Kasumi-1 (cell line): ENCODE measurements around the gene SBK2.
"Not testable (repeated sequence)": the region's sequence is repeated elsewhere in the genome, so short reads cannot be mapped to it uniquely, and the experiment has no call there.

Experiments used
- DNase-seq, 2 experiments: peaks; one replicate each; lab custom pipeline; 2025; lab: John Stamatoyannopoulos, UW

SBK2 gene, protein sequence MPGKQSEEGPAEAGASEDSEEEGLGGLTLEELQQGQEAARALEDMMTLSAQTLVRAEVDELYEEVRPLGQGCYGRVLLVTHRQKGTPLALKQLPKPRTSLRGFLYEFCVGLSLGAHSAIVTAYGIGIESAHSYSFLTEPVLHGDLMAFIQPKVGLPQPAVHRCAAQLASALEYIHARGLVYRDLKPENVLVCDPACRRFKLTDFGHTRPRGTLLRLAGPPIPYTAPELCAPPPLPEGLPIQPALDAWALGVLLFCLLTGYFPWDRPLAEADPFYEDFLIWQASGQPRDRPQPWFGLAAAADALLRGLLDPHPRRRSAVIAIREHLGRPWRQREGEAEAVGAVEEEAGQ

DNA sequence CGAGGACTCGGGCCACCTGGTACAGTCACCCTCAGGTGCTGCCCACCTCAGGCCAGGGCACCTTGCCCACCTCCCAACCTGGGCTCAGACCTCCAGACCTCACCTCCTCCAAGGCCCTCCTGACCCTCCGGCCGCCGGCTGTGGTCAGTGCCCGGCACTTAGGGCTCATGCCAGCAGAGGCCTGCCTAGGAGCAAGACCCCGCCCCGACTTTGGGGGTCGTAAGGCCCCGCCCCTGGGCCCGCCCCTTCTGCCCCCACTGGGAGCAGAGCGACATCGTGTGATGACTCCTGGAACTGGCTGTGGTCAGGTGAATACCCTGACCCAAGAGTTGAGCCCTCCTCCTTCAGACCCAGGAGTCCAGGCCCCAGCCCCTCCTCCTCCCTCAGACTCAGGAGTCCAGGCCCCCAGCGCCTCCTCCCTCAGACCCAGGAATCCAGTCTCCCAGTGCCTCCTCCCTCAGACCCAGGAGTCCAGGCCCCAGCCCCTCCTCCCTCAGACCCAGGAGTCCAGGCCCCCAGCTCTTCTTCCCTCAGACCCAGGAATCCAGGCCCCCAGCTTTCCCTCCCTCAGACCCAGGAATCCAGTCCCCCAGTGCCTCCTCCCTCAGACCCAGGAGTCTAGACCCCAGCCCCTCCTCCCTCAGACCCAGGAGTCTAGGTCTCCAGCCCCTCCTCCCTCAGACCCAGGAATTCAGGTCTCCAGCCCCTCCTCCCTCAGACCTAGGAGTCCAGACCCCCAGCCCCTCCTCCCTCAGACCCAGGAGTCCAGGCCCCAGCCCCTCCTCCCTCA, at the start of gene SBK2:
Gene SBK2 (minus strand): TSS at position 183 of the 790 bp plus-strand sequence. CDS start 839 bp downstream, outside the sequence.
- no peak for DNase-seq

DNA sequence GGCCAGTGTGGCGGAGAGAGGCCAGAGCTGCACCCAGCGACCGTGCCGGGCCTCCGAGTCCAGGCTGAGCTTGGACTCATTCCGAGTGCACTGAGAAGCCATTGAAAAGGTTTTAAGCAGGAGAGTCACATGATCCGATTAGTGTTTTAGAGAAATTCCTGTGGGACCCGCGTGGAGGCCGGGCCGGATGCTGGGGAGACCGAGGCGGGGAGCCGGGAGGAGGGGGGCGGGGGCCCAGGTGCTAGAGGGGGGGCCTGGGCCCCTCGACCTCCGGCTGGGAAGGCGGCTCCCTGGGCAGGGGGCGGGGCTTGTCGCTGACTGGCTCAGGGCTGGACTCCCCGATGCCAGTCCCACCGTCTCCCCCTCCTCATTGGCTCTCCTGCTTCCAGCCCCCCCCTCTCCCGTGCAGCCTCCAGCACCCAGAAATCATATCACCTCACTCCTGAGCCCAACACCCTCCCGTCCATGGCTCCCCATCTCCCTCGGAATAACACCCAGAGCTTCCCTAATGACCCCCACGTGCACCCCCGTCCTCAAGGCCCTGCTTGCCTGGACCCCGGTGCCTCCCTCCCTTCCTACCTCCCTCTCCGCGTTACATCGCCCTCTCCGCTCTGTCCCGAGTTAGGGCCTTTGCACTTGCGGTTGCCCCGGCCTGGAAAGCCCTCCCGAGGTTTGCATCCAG, 48.9 kb upstream of the SBK2 start:
- DNase-seq = no peak

DNA sequence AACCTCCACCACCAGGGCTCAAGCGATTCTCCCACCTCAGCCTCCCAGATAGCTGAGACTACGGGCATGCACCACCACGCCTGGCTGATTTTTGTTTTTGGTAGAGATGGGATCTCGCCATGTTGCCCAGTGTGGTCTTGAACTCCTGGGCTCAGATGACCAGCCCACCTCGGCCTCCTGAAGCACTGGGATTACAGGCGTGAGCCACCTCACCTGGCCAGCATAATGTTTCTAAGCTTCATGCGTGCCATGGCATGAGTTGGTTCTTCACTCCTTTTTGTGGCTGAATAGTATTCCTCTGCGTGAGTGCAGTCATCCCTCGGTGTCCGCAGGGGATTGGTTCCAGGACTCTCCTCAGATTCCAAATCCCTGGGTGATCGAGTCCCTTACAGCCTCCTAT, 47.9 kb upstream of the SBK2 start:
- no peak for DNase-seq

DNA sequence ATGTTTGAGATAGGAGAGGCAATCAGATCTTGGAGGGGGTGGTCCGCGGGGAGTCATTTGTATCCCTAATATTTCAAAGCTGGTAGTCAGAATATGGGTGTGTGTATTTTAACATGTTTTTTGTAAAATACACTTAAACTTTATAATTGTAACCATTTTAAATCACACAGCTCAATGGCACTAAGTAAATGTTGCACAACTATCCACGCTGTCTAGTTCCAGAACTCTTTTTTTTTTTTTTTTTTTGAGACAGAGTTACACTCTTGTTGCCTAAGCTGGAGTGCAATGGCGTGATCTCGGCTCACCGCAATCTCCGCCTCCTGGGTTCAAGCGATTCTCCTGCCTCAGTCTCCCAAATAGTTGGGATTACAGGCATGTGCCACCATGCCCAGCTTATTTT, 47.0 kb upstream of the SBK2 start:
- not testable (repeated sequence) for DNase-seq

DNA sequence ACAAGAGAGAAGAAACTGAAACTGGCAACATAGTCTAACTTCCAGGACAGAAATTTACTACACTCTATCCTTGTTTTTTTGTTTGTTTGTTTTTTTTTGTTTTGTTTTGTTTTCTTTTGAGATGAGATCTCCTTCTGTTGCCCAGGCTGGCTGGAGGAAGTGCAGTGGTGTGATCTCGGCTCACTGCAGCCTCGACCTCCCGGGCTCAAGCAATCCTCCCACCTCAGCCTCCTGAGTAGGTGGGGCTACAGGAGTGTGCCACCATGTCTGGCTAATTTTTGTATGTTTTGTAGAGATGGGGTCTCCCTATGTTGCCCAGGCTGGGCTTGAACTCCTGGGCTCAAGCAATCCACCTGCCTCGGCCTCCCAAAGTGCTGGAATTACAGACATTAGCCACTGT, 45.4 kb upstream of the SBK2 start:
- not testable (repeated sequence) for DNase-seq

DNA sequence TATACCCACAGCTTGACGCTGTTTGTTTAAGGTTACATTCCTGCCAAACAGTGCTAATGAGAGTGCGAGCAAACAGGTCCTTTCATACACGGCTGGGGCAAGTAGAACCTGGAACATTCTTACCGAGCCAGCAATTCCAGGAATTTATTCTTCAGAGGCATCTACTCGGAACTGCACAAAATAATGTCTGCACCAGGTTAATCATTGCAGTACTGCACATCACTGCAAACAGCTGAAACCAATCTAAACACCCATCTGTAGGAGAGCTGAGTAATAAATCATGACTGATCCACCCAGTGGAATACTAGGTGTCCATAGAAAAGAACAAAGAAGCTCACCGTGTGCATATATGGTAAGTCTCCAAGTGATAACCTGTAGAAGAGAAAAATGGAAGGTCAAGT, 44.9 kb upstream of the SBK2 start:
- DNase-seq = no peak

DNA sequence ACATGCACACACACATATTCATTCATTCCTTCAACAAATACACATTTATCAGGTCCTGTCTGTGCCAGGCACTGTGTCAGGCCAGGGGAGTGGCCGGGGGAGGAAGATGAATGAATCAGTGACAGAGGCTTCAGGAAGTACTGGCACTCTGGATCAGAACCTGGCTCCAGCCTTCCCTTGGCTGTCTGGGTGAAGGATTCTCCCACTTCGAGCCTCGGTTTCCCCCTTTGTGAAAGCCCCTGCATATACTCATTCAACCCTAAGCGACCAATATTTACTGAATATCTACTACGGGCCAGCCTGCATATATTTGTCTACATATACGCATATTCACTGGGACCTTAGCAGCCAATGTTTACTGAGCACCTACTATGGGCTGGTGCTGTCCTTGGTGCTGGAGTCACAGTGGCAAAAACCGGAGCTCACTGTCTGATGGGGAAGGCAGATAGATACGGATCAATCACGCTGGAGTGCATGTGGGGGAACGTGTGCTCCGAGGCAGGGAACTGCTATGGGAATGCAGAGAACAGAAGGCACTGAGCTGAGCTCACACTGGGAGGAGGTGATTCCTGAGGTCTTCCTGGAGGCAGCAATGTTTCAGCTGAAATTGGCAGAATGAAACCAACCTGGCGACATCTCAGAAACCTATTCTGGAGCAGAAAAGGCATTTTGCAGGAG, 44.4 kb upstream of the SBK2 start:
- DNase-seq = no peak

DNA sequence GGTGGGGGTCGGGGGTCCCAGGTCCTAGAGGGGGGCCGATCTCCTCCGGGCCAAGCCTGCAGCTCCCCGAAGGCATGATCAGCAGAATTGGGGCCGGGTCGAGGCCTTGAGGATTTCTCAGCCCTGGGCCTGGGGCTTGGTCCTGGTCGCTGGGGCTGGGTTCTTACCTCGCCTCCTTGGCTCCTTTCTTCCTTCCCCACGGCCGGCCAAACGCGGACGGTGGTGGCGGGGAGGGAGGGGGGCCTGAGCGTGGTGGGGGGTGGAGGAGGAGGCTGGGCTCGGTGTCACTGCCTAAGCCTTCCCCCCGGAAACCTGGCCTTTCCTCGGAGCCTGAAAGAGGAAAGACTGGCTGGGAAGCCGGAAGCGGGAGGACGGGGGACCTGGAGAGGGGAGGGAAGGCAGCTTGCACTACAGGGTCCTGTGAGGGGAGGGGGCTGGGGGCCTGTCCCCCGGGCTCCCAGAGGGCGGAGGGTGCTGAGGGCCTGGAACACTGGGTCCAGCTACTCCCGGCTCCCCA, 43.8 kb upstream of the SBK2 start, which contains the start of gene ZNF579:
Gene ZNF579 (minus strand): TSS at position 221 of the 517 bp plus-strand sequence. CDS start 1,209 bp downstream, outside the sequence.
- peak; percentile 81 to 86 for DNase-seq

DNA sequence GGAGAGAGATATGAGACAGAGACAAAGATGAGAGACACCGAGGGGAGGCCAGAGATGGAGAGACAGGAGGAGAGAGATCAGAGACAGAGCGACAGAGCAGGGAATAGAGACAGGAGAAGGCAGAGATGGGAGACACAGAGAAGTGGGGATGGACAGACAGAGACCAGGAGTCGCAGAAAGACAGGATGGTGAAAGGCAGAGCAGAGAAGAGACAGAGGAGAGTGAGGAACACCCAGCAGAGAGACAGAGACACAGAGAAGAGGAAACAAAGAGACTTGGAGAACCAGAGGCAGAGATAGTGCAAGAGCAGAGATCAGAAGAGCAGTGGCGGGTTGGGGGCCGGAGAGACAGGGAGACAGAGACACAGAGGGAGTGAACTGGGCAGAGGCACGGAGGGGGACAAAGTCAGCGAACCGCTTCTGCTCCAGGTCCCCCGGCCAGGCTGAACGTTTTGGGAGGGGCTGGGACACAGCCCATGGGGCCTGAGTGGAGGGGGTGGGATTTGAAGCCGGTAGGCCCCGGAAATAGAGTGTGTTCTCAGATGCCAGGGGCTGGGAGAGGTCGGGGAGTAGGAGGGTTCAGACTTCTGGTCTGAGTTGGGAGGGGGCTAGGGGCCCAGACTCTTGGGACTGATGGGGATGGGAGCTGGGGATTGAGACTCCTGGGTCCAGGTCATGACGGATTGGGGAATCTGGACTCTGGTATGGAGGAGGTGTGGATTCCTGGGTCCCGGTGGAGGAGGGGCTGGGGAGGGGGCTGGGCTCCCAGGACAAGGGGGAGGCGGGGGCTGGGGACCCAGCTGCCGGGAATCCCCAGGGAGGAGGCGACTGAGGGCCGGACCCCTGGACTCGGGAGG, 43.1 kb upstream of the SBK2 start:
- peak; percentile 33 to 41 for DNase-seq

DNA sequence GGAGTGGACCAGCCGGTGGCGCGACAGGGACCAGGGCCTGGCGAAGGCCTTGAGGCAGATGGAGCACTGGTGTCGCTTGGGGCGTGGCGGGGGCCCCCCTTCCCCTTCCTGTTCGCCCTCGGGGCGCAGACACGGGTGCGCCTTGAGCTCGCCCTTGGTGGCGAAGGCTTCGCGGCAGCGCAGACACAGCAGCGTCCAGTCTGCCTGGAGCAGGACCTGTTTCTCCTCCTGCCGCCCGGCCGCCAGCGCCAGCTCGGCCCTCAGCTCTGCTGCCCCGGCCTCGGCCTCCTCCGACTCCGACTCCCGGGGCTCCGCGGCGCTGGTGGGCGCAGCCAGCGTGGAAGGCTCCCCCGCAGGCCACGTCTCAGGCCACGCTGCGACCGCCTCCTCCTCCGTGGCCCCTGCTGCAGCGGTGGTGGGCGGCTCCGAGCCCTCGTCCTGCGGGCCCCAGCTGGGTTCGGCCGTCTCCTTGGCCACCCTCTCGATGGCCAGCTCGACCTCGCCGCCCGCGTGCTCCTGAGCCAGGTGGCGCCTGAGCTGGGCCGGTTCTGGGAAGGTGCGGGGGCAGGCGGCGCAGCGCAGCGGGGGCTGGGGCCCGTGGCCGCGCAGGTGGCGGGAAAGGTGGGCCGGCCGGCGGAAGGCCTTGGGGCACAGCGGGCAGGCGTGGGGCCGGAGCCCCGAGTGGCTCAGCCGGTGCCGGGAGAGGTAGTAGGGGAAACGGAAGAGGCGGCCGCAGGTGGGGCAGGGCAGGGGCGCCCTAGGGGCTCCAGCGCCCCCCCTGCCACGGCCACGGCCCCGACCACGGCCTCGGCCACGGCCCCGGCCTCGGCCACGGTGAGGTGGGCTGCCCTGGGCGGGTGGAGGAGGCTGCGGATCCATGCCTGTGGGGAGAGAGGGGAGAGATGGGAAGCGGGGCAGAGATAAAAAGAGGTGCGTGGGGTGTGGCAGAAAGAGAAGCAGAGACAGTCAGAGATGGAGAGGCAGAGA, 42.1 kb upstream of the SBK2 start:
- DNase-seq = no peak

DNA sequence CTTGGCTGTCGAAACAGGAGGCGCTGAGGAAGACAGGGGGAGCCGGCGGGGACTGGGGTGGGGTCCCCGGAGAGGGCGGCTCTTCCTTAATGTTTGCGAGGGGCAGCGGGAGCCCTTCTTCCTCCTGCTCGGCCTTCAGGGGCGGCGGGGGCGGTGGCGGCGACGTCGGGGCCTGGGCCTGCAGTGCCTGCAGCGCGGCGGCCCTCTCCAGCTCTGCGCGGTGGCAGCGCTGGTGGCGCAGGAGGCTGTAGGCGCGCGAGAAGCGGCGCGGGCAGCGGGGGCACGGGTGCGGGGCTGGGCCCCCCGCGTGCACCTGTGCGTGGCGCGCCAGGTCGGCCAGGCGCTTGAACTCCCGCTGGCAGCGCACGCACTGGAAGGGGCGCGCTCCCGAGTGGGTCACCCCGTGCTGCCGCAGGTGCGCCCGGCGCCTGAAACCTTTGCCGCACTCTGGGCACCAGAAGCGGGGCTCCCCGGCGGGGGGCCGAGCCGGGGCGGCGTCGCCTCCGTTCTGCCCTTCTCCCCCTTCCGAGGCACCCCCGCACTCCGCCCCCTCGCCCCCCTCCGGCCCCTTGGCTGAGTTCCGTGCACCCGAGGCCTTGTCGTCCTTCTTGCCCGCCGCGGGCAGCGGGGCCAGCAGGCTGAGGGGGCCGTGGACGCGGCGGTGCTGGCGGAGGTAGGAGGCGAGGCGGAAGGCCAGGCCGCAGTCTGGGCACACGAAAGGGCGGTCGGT, 41.3 kb upstream of the SBK2 start:
- no peak for DNase-seq

DNA sequence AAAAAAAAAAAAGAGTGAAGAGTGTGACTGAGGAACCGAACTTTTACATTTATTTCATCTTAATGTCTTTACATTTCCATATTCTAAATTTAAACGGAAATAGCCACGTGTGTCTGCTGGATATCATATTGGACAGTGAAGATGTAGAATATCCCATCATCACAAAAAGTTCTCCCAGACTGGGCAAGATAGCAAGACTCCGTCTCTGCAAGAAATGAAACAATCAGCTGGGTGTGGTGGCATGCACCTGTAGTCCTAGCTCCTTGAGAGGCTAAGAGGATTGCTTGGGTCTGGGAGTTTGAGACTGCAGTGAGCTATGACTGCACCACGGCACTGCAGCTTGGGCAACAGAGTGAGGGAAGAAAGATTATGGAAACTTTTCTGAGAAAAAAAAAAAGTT, 39.8 kb upstream of the SBK2 start:
- DNase-seq = no peak

DNA sequence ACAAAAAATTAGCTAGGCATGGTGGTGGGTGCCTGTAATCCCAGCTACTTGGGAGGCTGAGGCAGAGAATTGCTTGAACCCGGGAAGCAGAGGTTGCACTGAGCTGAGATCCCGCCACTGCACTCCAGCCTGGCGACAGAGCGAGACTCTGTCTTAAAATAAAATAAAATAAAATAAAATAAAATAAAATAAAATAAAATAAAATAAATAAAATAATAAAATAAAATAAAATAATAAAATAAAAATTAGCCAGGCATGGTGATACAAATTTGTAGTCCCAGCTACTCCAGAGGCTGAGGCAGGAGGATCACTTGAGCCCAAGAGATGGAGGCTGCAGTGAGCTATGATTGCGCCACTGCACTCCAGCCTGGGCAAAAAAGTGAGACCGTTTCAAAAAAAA, 37.0 kb upstream of the SBK2 start:
- DNase-seq = not testable (repeated sequence)

DNA sequence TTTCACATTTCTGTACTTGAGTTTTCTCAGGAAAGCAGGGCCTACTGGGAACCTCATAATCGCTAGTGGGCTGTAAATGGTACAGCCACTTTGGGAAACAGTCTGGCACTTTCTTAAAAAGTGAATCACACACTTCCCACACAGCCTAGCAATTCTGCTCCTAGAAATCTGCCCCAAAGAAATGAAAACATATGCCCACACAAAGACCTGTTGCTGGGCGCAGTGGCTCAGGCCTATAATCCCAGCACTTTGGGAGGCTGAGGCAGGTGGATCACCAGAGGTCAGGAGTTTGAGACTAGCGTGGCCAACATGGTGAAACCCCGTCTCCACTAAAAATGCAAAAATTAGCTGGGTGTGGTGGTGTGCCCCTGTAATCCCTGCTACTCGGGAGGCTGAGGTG, 32.5 kb upstream of the SBK2 start:
- DNase-seq = not testable (repeated sequence)

DNA sequence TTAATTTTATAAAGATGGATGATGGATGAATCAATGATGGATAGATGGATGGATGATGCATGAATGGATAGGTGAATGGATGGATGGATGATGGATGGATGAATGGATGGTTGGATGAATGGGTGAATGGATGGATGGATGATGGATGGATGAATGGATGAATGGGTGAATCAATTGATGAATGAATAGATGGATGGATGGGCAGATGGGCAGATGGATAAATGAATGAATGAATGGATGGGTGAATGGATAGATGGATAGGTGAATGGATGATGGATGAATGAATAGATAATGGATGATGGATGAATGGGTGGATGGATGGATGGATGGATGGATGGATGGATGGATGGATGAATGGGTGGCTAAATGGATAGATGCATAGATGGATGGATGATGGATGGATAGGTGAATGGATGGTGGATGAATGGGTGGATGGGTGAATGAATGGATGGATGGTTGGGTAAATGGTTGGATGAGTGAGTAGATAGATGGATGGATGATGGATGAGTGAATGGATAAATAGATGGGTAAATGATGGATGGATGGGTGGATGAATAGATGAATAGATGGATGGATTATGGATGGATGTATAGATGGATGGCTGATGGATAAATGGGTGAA, 30.9 kb upstream of the SBK2 start:
- no peak for DNase-seq

DNA sequence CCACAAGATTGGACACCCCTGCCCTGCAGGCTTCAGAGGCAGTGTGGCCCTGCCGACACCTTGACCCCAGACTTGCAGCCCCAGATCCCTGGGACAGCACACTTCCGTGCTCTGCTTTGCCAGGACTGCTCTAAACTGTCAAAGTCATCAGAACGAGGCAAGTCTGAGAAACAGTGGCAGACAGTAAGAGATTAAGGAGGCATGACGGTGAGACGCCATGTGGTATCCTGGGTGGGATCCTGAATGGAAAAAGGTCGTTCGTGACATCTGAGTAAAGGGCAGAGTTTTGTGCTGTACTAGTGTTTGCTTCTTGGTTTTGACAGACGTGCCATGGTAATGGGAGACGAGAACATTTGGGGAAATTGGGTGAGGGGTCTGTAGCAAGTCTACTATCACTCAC, 29.9 kb upstream of the SBK2 start:
- DNase-seq = no peak

DNA sequence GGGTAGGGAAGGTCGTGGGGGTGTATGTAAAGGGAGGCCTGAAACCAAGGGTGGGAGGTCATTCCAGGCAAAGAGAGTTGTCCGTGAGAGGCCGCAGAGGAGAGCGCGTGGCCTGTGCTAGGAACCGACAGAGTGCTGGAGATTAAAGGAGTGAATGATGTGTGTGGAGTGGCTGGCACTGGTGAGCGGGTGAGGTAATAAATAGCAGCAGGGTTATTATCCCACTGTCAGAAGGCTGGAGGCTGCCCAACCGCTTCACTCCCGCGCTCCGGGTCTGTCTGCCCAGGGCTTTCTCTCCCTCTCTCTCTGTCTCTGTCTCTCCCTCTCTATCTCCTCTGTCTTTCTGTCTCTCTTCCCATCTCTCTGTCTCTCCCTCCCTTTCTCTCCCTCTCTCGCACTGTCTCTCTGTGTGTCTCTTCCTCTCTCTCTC, 26.3 kb upstream of the SBK2 start:
- DNase-seq = no peak

DNA sequence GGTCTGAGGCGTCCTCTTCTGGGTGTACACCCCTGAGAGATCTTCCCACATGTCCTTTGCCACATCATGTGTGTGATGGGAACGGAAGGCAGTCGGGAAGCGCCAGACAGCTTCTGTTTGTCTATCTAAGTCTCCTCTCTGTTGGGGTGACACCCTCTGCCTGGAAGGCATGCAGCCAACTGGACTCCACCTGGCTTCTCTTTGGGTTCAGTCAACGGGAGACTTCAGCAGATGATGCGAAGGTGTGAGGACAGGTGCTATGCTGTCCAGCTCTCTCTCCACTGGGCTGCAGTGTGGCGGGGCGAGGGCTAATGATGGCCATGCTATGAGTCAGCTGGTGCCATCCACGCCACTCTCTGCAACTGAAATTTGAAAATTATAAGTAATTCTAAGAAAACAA, 22.8 kb upstream of the SBK2 start:
- no peak for DNase-seq
